Osteoblast (primary cell): ENCODE results near the gene RASGRP2. TPM values are rescaled to one million over a fixed set of nuclear protein-coding genes. Genes with fewer than 3 reads are reported as not detected.

Experiments
- DNase-seq: peaks from one replicate; pipeline ENCODE4 v3.0.0; 2011; ENCODE audit warnings: low spot score, mixed read lengths; ENCODE audit not compliant: insufficient read length; ENCODE audit errors: missing footprints
- H2AFZ ChIP-seq: 2 replicates; pipeline ENCODE4 v1.6.0; 2011; ENCODE audit warnings: mild to moderate bottlenecking, low read length
- H3K27ac ChIP-seq: 2 replicates; pipeline ENCODE4 v1.5.1; 2011; ENCODE audit warnings: mild to moderate bottlenecking, low read depth, low read length, moderate library complexity
- H3K27me3 ChIP-seq: 2 replicates; pipeline ENCODE4 v1.6.0; 2012; ENCODE audit warnings: mild to moderate bottlenecking, control low read depth, inconsistent platforms, low read length, moderate library complexity; ENCODE audit not compliant: insufficient read depth
- H3K36me3 ChIP-seq: 2 replicates; pipeline ENCODE4 v1.5.1; 2011; ENCODE audit warnings: mild to moderate bottlenecking, low read length, control low read depth, moderate library complexity; ENCODE audit not compliant: insufficient read depth
- H3K4me1 ChIP-seq: 2 replicates; pipeline ENCODE4 v1.5.1; 2011; ENCODE audit warnings: mild to moderate bottlenecking, low read length, control low read depth, moderate library complexity; ENCODE audit not compliant: insufficient read depth
- H3K4me2 ChIP-seq: 2 replicates; pipeline ENCODE4 v1.6.0; 2011; ENCODE audit warnings: mild to moderate bottlenecking, low read length; ENCODE audit not compliant: insufficient read depth
- H3K4me3 ChIP-seq: fragments of 200-600 bp; sonication (generic); 3 replicates; pipeline ENCODE4 v1.5.1; 2012; ENCODE audit warnings: mild to moderate bottlenecking, low read length, inconsistent platforms; ENCODE audit not compliant: insufficient read depth
- H3K79me2 ChIP-seq: 2 replicates; pipeline ENCODE4 v1.6.0; 2012; ENCODE audit warnings: mild to moderate bottlenecking, low read length, control low read depth, inconsistent platforms; ENCODE audit not compliant: insufficient read depth
- H3K9me3 ChIP-seq: 2 replicates; pipeline ENCODE4 v1.5.1; 2011; ENCODE audit warnings: low read depth, low read length, control low read depth
- H4K20me1 ChIP-seq: 2 replicates; pipeline ENCODE4 v1.6.0; 2012; ENCODE audit warnings: mild to moderate bottlenecking, low read length, control low read depth; ENCODE audit not compliant: insufficient read depth
- total RNA-seq: library from RNA; depleted of rRNA; stranded (reverse); fragments of >200 nt; gene quantifications from 2 replicates; pipeline ENCODE4 v1.2.3, GENCODE V29; 2012
- TF ChIP-seq, protein P1 (sequence below): IDR thresholded peaks from 2 replicates; pipeline ENCODE4 v1.5.1; 2011; ENCODE audit warnings: mild to moderate bottlenecking, low read depth, low read length, moderate library complexity; ENCODE audit errors: extremely low read depth

The RASGRP2 gene
- total RNA-seq, 1 donor = not detected

DNA sequence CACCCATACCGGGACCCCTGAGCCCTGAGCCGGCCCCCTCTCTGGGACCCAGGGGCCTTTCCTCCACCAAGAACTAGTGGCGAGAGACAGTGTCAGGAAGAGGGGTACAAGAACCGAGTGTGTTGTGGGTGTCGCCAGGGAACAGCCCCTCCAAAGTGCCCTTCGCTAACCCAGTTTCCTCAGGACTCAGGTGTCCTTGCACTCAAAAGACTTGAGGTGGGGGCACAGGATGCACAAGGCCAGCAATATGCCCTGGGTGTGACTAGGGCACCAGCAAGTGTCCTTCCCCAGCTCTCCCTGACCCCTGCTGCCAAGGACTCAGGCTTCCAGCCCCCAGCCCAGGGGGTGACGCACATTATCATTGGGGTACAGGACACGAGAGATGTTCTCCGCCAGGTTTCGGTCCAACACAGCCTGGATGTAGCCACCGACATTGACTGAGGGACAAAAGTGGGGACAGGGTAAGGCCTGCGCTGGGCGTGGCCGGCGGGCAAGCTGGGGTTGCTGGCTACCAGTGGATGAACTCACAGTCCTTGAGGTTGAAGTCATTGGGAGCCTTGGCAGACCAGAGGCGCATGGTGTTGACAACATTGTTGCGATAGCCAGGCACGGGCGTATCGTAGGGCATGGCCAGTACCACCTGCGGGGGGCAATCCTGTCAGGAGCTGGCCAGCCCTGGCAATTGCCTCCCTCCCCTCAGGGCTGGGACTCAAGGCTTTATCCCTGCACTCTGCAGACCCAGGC, 11.1 kb upstream of the RASGRP2 start:
- Histone ChIP-seq H3K79me2 (no peaks in the 10 kb centered on the region), H3K4me1 (peaks cover 7% of the 10 kb centered on the region), H3K27me3 (no peaks in the 10 kb centered on the region), H3K4me3 (no peak overlapping the region), H2AFZ (no peak overlapping the region), H3K36me3 (no peaks in the 10 kb centered on the region), H4K20me1 (no peaks in the 10 kb centered on the region), H3K27ac (no peak overlapping the region), H3K4me2 (no peak overlapping the region), H3K9me3 (no peaks in the 10 kb centered on the region)
- peak; percentile 87 for DNase-seq
- TF ChIP-seq, protein P1, sequence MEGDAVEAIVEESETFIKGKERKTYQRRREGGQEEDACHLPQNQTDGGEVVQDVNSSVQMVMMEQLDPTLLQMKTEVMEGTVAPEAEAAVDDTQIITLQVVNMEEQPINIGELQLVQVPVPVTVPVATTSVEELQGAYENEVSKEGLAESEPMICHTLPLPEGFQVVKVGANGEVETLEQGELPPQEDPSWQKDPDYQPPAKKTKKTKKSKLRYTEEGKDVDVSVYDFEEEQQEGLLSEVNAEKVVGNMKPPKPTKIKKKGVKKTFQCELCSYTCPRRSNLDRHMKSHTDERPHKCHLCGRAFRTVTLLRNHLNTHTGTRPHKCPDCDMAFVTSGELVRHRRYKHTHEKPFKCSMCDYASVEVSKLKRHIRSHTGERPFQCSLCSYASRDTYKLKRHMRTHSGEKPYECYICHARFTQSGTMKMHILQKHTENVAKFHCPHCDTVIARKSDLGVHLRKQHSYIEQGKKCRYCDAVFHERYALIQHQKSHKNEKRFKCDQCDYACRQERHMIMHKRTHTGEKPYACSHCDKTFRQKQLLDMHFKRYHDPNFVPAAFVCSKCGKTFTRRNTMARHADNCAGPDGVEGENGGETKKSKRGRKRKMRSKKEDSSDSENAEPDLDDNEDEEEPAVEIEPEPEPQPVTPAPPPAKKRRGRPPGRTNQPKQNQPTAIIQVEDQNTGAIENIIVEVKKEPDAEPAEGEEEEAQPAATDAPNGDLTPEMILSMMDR = no peak

DNA sequence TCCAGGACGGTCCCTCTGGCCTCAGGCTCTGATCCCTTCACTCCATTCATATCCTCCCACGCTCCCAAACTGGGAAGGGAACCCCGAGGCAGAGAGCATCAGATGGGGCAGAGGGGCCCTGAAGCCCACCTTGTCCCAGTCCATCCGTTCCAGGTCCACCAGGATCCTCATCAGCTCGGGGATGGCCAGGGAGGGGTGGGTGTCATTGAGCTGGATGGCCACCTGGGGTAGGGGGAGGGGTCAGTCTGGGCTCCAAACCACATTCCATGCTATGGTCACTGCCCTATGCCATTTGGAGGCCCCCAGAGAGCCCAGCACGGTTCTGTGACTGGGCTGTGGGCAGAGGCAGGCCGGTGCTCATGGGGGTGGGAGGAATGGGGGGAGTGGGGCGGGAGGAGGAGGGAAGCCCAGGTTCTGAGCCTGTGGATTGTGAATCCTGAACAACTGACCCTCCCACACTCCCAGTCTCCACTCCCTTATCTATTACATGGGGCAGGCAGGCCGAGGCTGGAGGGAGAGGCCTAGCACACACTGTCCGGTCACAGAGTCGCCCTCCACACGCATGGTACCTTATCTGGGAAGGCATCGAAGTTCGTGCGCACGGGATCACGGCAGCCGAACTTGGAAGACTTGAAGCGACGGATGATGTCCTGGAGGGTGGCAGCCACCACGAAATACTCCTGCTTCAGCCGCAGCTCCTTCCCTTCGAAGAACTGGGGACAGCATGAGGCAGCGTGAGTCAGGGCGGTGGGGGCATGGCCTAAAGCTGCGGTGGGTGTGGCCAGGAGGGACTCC, 10.4 kb upstream of the RASGRP2 start:
- H3K27ac ChIP-seq = no peak overlapping the region
- no peak overlapping the region for H3K4me3 ChIP-seq
- H2AFZ ChIP-seq = no peak overlapping the region
- no peaks in the 10 kb centered on the region for H3K9me3 ChIP-seq
- peak; percentile 66 for DNase-seq
- peaks cover 2% of the 10 kb centered on the region for H3K4me1 ChIP-seq
- H3K4me2 ChIP-seq = no peak overlapping the region
- no peaks in the 10 kb centered on the region for H3K79me2 ChIP-seq
- no peaks in the 10 kb centered on the region for H3K36me3 ChIP-seq
- H4K20me1 ChIP-seq = no peaks in the 10 kb centered on the region
- TF ChIP-seq, protein P1 = no peak
- no peaks in the 10 kb centered on the region for H3K27me3 ChIP-seq

DNA sequence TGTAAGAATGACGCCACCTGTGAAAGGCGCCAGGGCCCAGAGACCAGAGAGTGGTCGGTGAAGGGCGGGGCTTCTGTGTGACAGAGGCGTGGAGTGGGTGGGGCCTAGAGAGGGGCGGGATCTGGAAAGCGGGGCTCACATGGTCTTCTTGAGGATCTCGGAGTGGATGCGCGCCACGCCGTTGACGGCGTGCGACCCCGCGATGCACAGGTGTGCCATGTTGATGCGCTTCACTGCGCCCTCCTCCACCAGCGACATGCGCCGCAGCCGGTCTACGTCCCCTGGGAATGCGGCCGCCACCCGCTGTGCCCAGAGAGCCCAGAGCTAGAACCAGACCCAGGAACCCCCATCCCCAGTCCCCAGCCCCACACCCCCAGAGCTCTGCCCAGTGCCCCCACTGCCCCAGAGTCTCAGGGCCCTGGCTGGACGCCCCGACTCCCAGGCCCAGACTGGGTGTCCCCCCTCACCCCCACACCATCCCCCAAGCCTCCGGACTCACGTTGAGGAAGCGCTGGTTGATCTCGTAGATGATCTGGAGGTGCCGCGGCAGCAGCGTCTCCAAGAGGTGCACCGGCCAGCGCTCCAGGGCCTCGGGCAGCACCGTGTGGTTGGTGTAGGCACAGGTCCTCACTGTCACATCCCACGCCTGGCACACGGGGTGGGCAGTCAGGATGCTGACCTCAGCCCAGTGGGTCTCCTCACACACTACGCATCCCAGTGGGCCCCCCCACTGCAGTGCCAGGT, 9.6 kb upstream of the RASGRP2 start:
- H3K4me1 ChIP-seq = no peaks in the 10 kb centered on the region
- H4K20me1 ChIP-seq = no peaks in the 10 kb centered on the region
- H2AFZ ChIP-seq = no peak overlapping the region
- TF ChIP-seq, protein P1 = no peak
- H3K9me3 ChIP-seq = no peaks in the 10 kb centered on the region
- H3K4me3 ChIP-seq = no peak overlapping the region
- H3K36me3 ChIP-seq = no peaks in the 10 kb centered on the region
- H3K27me3 ChIP-seq = no peaks in the 10 kb centered on the region
- H3K4me2 ChIP-seq = no peak overlapping the region
- no peaks in the 10 kb centered on the region for H3K79me2 ChIP-seq
- no peak overlapping the region for H3K27ac ChIP-seq
- peak; percentile 46 for DNase-seq

DNA sequence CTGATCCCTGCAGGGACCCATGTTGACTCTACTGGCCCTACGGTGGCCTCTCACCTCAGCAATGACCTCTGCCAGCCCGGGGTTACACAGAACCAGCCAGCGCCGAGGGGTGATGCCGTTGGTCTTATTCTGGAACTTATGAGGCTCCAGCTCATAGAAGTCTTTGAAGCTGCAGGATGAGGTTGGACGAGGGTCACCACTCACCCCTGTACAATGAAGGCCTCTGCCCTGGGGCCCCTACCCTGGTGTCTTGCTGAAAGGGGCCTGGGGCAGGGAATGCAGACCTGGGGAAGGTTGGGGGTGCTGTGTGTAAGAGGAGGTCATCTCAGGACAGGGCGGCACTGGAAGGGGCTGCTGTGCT, 9.1 kb upstream of the RASGRP2 start:
- H4K20me1 ChIP-seq = no peaks in the 10 kb centered on the region
- H3K27ac ChIP-seq = no peak overlapping the region
- no peaks in the 10 kb centered on the region for H3K79me2 ChIP-seq
- peak; percentile 61 for DNase-seq
- no peak overlapping the region for H2AFZ ChIP-seq
- H3K9me3 ChIP-seq = no peaks in the 10 kb centered on the region
- no peak overlapping the region for H3K4me3 ChIP-seq
- H3K4me2 ChIP-seq = no peak overlapping the region
- TF ChIP-seq, protein P1 = no peak
- no peaks in the 10 kb centered on the region for H3K4me1 ChIP-seq
- H3K27me3 ChIP-seq = no peaks in the 10 kb centered on the region
- no peaks in the 10 kb centered on the region for H3K36me3 ChIP-seq
